NCI-H1417 (cell line): Measurements from ENCODE around the gene FAM90A1.
"Not testable (repeated sequence)": the region's sequence is repeated elsewhere in the genome, so short reads cannot be mapped to it uniquely, and the experiment has no call there.

Experiments
- DNase-seq, 3 experiments: peaks; one replicate each; lab custom pipeline; 2025; lab: John Stamatoyannopoulos, UW

FAM90A1 gene

GRCh38 chr12:8233300-8233855, 6.0 kb upstream of the FAM90A1 start:
- DNase-seq: not testable (repeated sequence)

GRCh38 chr12:8231666-8232608, 4.5 kb upstream of the FAM90A1 start:
- peak in 2 of 3 experiments; percentile 33 to 61 for DNase-seq

DNA sequence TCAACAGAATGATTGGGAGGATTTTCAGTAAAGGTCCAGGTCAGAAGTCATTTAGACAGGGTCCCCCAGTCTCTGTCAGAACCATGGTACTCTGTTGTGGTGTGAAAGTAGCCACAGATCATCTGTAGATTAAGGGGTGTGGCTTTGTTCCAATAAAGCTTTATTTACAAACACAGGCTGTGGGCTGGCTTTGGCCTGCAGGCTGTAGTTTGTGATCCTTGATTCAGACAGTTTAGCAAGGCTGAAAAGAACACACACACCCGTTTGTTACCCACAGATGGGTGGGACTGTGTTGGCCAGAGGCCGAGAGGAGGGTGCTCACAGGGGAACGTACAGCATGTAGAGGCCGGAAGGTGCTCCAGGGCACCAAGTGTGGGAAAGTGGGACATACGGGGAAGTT, 3.6 kb upstream of the FAM90A1 start:
- DNase-seq: not testable (repeated sequence)

- DNase-seq: not testable (repeated sequence)
Observed at GRCh38 chr12:8229486-8229885, 2.1 kb upstream of the FAM90A1 start.

- DNase-seq: not testable (repeated sequence)
Observed at GRCh38 chr12:8228607-8229006, 1.2 kb upstream of the FAM90A1 start.

DNA sequence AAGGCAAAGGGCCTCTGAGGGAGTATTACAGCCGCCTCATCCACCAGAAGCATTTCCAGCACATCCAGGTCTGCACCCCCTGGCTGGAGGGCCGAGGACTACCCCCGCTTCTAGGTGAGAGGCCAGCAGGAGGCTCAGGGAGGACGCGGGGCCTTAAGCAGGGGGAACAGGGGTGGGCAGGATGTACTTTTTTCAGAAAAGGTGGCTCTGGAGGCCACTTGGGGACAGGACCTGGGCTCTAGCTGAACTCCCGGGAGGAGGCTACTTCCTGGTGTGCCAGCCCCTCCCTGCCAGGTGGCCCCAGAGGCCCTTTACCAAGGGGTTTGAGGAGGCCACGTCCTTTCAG, 287 bp upstream of the FAM90A1 start:
- not testable (repeated sequence) for DNase-seq

- no peak for DNase-seq
Observed at GRCh38 chr12:8226355-8226754, 1.1 kb downstream of the FAM90A1 start.

DNA sequence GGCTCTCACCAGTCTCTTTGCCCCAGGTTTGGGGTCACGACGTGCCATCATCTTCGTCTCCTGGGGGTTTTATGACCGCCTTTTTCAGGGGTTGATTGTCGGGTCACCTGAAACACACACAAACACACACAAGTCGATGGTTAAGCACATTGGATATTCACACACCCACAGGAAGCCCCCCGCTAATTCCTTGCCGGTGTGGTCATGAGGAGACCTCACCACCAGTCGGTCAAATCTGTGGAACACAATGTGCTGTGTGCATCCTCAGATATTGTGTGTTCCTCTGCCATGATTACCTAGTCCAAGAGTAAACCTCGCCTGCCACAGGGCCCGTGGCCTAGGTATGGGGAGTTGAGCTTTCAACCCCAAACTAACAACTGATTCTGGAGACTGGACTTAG, 2.6 kb downstream of the FAM90A1 start:
- DNase-seq: not testable (repeated sequence)

DNA sequence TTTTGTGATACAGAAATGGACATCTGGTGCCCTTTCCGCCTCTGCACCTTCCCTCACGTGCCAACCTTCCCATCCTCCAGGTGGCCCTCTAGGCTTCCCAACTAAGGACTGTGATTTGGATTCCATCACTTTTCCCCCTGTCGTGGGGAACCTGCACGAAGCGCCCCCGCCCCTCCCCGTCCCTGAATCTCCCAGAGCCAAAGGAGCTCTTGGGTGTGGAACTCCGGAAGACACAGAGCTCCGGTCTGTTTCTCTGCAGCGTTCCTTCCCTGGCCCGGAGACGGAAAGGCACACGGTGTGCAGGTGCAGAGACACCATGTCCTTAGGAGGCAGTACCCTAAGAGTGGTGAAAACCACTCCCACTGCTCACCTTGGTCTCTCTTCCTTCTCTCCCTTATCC, 3.8 kb downstream of the FAM90A1 start:
- DNase-seq: not testable (repeated sequence)

DNA sequence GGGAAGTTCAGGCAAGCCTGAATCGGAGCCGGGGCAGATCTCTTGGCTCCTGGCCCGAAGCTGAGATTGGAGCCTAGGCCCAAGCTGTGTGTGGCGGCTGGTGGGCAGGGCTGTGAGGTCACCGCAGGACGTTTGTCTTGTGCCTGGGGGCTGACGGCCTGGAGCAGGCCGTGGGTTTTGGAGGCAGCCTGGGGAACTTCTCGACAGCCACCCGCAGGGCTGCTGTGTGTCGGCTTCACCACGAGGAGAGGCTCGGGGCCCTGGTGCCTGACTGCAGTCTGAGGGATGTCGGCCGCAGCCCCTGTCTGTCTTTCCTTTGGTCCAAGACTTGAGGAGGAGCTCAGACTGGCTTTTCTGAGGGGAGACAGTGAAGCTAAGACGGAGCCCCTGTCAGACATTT, 5.1 kb downstream of the FAM90A1 start:
- not testable (repeated sequence) for DNase-seq

GRCh38 chr12:8221844-8222243, 5.6 kb downstream of the FAM90A1 start:
- DNase-seq: not testable (repeated sequence)

DNA sequence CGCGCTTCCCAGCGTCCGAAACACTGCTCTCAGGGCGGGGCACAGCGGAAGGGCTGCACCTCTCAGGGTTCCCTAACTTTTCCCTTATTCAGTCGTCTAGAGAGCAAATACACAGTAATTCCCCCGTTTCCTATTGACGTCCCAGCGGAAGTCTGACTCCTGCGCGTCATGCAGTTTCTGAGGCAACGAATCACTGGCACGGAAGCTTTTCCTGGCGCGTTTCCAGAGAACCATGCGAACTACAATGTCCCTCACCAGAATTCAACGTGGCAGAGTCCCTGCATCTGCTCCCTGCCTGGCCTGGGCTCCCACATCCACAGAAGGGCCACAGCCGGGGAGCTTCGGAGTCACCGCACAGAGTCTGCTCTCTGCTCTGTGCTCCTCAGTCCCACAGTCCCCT, 6.0 kb downstream of the FAM90A1 start:
- DNase-seq: not testable (repeated sequence)

DNA sequence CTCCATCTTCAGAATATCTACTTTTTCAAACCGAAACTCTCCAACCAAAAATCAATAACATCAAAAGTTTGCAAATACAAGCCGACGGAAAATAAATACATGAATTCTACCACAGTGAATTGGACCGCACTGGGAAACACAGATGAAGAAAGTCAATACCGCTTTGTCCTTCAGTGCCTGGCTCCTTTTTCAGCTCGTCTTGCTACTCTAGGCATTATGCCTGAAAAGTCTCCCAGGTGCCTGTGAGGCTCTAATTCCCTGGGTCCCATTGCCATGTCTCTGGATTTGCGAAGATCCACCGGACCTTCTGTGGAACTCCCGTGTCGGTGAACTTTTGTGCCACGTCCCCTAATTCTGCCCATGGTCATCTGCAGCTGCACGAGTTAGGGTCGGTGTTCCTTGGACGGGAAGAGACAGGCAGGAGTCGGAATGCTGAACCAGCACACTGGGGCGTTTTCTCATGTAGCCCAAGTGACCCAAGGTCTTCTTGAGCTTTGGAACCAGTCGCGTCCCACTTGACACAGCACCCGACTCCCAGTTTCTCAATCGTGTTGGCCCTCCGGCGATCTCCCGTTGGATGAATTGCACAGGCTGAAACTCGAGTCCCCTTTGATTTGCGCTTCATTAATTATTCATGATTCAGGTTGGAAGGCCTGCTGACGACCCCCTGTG, 8.6 kb downstream of the FAM90A1 start:
- DNase-seq: not testable (repeated sequence)

GRCh38 chr12:8197685-8198308, 29.6 kb downstream of the FAM90A1 start:
- not testable (repeated sequence) for DNase-seq

GRCh38 chr12:8188088-8188487, 39.3 kb downstream of the FAM90A1 start:
- DNase-seq: not testable (repeated sequence)

DNA sequence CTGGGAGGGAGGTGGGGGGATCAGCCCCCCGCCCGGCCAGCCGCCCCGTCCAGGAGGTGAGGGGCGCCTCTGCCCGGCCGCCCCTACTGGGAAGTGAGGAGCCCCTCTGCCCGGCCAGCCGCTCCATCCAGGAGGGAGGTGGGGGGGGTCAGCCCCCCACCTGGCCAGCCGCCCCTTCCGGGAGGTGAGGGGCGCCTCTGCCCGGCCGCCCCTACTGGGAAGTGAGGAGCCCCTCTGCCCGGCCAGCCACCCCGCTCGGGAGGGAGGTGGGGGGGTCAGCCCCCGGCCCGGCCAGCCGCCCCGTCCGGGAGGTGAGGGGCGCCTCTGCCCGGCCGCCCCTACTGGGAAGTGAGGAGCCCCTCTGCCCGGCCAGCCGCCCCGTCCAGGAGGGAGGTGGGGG, 43.2 kb downstream of the FAM90A1 start:
- DNase-seq: not testable (repeated sequence)

DNA sequence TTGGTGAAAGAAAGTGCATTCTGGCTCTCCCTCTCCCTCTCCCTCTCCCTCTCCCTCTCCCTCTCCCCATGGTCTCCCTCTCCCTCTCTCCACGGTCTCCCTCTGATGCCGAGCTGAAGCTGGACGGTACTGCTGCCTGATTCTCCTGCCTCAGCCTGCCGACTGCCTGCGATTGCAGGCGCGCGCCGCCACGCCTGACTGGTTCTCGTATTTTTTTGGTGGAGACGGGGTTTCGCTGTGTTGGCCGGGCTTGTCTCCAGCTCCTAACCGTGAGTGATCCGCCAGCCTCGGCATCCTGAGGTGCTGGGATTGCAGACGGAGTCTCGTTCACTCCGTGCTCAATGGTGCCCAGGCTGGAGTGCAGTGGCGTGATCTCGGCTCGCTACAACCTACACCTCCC, 44.1 kb downstream of the FAM90A1 start:
- DNase-seq: not testable (repeated sequence)

DNA sequence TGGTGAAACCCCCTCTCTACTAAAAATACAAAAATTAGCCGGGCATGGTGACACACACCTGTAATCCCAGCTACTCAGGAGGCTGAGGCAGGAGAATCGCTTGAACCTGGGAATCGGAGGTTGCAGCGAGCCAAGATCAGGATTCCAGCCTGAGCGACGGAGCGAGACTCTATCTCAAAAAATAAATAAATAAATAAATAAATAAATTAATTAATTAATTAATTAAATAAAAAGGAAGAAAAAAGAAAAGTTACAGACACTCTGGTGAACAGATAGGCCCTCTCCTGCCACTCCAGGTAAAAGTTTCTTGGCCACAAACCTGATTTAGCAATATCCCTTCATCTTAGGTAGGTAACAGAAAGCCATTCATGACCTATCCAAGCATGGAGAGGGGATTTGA, 44.5 kb downstream of the FAM90A1 start:
- DNase-seq: not testable (repeated sequence)

- not testable (repeated sequence) for DNase-seq
Observed at GRCh38 chr12:8181271-8181670, 46.1 kb downstream of the FAM90A1 start.

GRCh38 chr12:8179989-8180585, 47.3 kb downstream of the FAM90A1 start:
- DNase-seq: peak; percentile 54 to 89 (median 84)

DNA sequence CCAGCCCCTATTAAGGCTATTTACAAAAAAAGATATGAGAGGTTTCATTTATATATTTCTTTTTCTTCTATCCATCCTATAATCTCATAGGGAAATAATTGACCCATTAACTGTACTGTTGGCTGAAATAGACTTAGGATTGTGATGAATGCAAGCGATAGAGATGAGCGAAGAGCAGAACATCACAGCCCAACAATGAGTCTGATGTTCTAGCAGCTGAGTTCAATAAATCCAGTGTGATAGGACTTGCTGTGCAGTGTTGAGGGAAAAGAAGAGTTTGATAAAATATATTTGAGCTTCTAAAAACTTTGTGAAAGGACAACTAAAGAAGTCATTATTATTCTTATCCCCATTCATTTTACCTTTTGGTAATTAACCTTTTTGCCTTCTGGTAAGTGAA, 54.5 kb downstream of the FAM90A1 start:
- not testable (repeated sequence) for DNase-seq
